CD14-positive monocyte (primary cell): ENCODE results near the gene SPTLC1. TPM values are rescaled to one million over a fixed set of nuclear protein-coding genes. Genes with fewer than 3 reads are reported as not detected.

Source experiments
- DNase-seq, 3 donors: peaks; one replicate each; pipeline ENCODE4 v3.0.0-alpha.2; 2011 to 2022
- H2AFZ ChIP-seq: 2 replicates; pipeline ENCODE4 v1.6.0; 2012; ENCODE audit warnings: mild to moderate bottlenecking, low read depth, low read length, inconsistent platforms; ENCODE audit not compliant: insufficient read depth, poor library complexity, severe bottlenecking
- H3K27ac ChIP-seq, 2 donors: 1 replicate in 1 of 2; 2 replicates in 1 of 2; pipeline ENCODE4 v1.5.1; 2012 to 2013; ENCODE audit warnings: low read length in 2 of 2, control low read depth in 1 of 2, inconsistent platforms in 1 of 2, low read depth in 1 of 2, mild to moderate bottlenecking in 1 of 2
- H3K27me3 ChIP-seq, 2 donors: one replicate each; pipeline versions ENCODE4 v1.6.0 to v1.6.1; 2011 to 2013; ENCODE audit warnings: low read length in 2 of 2; ENCODE audit not compliant: control insufficient read depth in 2 of 2, insufficient read depth in 2 of 2
- H3K36me3 ChIP-seq, 2 donors: replicated peaks in 1 of 2; 1 replicate in 1 of 2; 2 replicates in 1 of 2; pipeline versions ENCODE4 v1.5.1 to v1.6.1; 2012 to 2013; ENCODE audit warnings: low read length in 2 of 2, control low read depth in 1 of 2, inconsistent platforms in 1 of 2, mild to moderate bottlenecking in 1 of 2; ENCODE audit not compliant: insufficient read depth in 2 of 2, control insufficient read depth in 1 of 2
- H3K4me1 ChIP-seq, 2 donors: 1 replicate in 1 of 2; 2 replicates in 1 of 2; pipeline versions ENCODE4 v1.5.1 to v1.6.1; 2012 to 2013; ENCODE audit warnings: low read length in 2 of 2, control low read depth in 1 of 2, inconsistent platforms in 1 of 2, mild to moderate bottlenecking in 1 of 2, moderate library complexity in 1 of 2; ENCODE audit not compliant: insufficient read depth in 2 of 2, control insufficient read depth in 1 of 2
- H3K4me2 ChIP-seq: replicated peaks from 2 replicates; pipeline ENCODE3; 2012; ENCODE audit warnings: low read length, moderate library complexity, mild to moderate bottlenecking; ENCODE audit not compliant: poor library complexity, severe bottlenecking; ENCODE audit errors: extremely low read depth
- H3K4me3 ChIP-seq, 3 experiments: fragments of 200-600 bp in 1 of 3; sonication (generic) in 1 of 3; replicated peaks in 1 of 3; 1 replicate in 2 of 3; 2 replicates in 1 of 3; pipeline ENCODE4 v1.5.1; 2011 to 2013; ENCODE audit warnings: low read length in 3 of 3, mild to moderate bottlenecking in 3 of 3, control low read depth in 2 of 3, low read depth in 2 of 3, inconsistent platforms in 1 of 3, moderate library complexity in 1 of 3
- H3K79me2 ChIP-seq: 2 replicates; pipeline ENCODE4 v1.6.0; 2012; ENCODE audit warnings: mild to moderate bottlenecking, control low read depth, inconsistent platforms, low read length, moderate library complexity; ENCODE audit not compliant: insufficient read depth
- H3K9ac ChIP-seq: 2 replicates; pipeline ENCODE4 v1.6.0; 2017; ENCODE audit warnings: low read length, mild to moderate bottlenecking; ENCODE audit not compliant: insufficient read depth, poor library complexity, severe bottlenecking
- H3K9me3 ChIP-seq, 2 donors: replicated peaks in 1 of 2; 1 replicate in 1 of 2; 2 replicates in 1 of 2; pipeline versions ENCODE4 v1.5.1 to v1.6.1; 2012 to 2013; ENCODE audit warnings: low read length in 2 of 2, control low read depth in 1 of 2; ENCODE audit not compliant: control insufficient read depth in 1 of 2, insufficient read depth in 1 of 2
- H4K20me1 ChIP-seq: 2 replicates; pipeline ENCODE4 v1.6.0; 2012; ENCODE audit warnings: mild to moderate bottlenecking, low read length, control low read depth, moderate library complexity; ENCODE audit not compliant: insufficient read depth
- H3K27ac Mint-ChIP-seq, 7 donors: one replicate each; pipeline ENCODE4 v1.8.0; 2020; ENCODE audit warnings: mild to moderate bottlenecking in 7 of 7, mixed read lengths in 7 of 7, moderate library complexity in 6 of 7, inconsistent platforms in 2 of 7
- H3K27me3 Mint-ChIP-seq, 3 donors: one replicate each; pipeline ENCODE4 v1.8.0; 2021 to 2022; ENCODE audit warnings: low read depth in 3 of 3, mild to moderate bottlenecking in 3 of 3, mixed read lengths in 3 of 3, moderate library complexity in 3 of 3, inconsistent platforms in 1 of 3
- H3K36me3 Mint-ChIP-seq, 2 donors: one replicate each; pipeline ENCODE4 v1.8.0; 2020; ENCODE audit warnings: mixed read lengths in 2 of 2, inconsistent platforms in 1 of 2, mild to moderate bottlenecking in 1 of 2
- H3K4me1 Mint-ChIP-seq: one replicate; pipeline ENCODE4 v1.8.0; 2020; ENCODE audit warnings: mild to moderate bottlenecking, mixed read lengths
- H3K4me3 Mint-ChIP-seq, 2 donors: one replicate each; pipeline ENCODE4 v1.8.0; 2020; ENCODE audit warnings: mild to moderate bottlenecking in 2 of 2, mixed read lengths in 2 of 2, moderate library complexity in 1 of 2
- H3K9me3 Mint-ChIP-seq, 7 donors: one replicate each; pipeline ENCODE4 v1.8.0; 2020 to 2022; ENCODE audit warnings: mixed read lengths in 7 of 7, mild to moderate bottlenecking in 6 of 7, moderate library complexity in 6 of 7, inconsistent platforms in 2 of 7
- WGBS: methylation state at CpG from one replicate; pipeline ENCODE4 v1.1.5; 2013; ENCODE audit warnings: missing lambda C conversion rate; ENCODE audit not compliant: insufficient coverage; 5-methylcytosine and 5-hydroxymethylcytosine counted together
- intact Hi-C, 2 donors: fragments of 100-400 bp; cut with micrococcal nuclease; formaldehyde crosslinking; loops; one replicate each; pipeline versions ENCODE4 v1.15.0 to v1.15.1; 2023
- polyA plus RNA-seq, 3 donors: library from polyadenylated mRNA; depleted of rRNA in 1 of 3; unstranded in 2 of 3; stranded (reverse) in 1 of 3; fragments of 300-500 nt in 2 of 3; fragments of >200 nt in 1 of 3; fragmentation: Illumina TruSeq in 2 of 3; gene quantifications; 1 replicate in 2 of 3; 2 replicates in 1 of 3; pipeline ENCODE4 v1.2.3, GENCODE V29; 2012 to 2021
- TF ChIP-seq, protein P1 (sequence below): fragments of 200-600 bp; IDR thresholded peaks from one replicate; pipeline ENCODE4 v1.8.0; 2022; ENCODE audit warnings: antibody characterized with exemption, mild to moderate bottlenecking

SPTLC1 gene
- polyA plus RNA-seq, 3 donors = 37.4 to 92.4 (median 80.0) TPM

DNA sequence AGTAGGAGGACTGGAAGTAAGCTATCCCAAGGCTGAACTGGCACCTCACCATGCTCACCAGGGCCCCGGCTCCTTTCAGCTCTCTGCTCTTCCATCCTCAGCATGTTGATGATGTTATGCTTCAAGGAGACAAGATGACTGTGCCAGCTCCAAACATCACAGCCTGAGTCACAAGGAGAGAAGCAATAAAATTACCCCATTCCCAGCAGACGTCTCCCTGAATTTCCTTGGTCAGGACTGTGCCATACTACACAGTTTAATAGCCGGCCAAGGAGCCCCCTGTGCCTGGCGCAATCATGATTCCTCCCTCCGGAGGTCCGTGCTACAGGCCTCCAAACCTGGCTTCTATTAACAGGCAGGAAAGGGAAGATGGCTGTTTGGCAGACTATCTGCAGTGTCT, 114.0 kb downstream of the SPTLC1 start:
- peaks cover 4 to 16% (median 5%) of the 10 kb centered on the region in 3 donors for H3K27me3 Mint-ChIP-seq
- Histone ChIP-seq H3K79me2 (no peaks in the 10 kb centered on the region), H3K27me3 (no peaks in the 10 kb centered on the region), H3K9ac (no peak overlapping the region), H4K20me1 (no peaks in the 10 kb centered on the region), H3K36me3 (no peaks in the 10 kb centered on the region), H2AFZ (no peak overlapping the region), H3K4me1 (no peaks in the 10 kb centered on the region), H3K4me3 (no peak overlapping the region), H3K4me2 (no peak overlapping the region), H3K9me3 (peaks cover 0 to 10% of the 10 kb centered on the region in 2 donors), H3K27ac (no peak overlapping the region)
- peak overlapping the region in 1 of 7 donors; percentile 46 for H3K27ac Mint-ChIP-seq
- WGBS = no CpG with 5 or more reads among the region's 6 CpGs
- intact Hi-C loops = no loop called here
- H3K9me3 Mint-ChIP-seq = peaks cover 0 to 14% (median 5%) of the 10 kb centered on the region in 7 donors
- no peak for DNase-seq
- no peak overlapping the region for H3K4me3 Mint-ChIP-seq
- no peaks in the 10 kb centered on the region for H3K36me3 Mint-ChIP-seq
- no peaks in the 10 kb centered on the region for H3K4me1 Mint-ChIP-seq
- TF ChIP-seq, protein P1, sequence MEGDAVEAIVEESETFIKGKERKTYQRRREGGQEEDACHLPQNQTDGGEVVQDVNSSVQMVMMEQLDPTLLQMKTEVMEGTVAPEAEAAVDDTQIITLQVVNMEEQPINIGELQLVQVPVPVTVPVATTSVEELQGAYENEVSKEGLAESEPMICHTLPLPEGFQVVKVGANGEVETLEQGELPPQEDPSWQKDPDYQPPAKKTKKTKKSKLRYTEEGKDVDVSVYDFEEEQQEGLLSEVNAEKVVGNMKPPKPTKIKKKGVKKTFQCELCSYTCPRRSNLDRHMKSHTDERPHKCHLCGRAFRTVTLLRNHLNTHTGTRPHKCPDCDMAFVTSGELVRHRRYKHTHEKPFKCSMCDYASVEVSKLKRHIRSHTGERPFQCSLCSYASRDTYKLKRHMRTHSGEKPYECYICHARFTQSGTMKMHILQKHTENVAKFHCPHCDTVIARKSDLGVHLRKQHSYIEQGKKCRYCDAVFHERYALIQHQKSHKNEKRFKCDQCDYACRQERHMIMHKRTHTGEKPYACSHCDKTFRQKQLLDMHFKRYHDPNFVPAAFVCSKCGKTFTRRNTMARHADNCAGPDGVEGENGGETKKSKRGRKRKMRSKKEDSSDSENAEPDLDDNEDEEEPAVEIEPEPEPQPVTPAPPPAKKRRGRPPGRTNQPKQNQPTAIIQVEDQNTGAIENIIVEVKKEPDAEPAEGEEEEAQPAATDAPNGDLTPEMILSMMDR = no peak

GRCh38 chr9:91995000-91995655, 120.1 kb downstream of the SPTLC1 start:
- Histone ChIP-seq H3K79me2 (no peaks in the 10 kb centered on the region), H3K27ac (no peak overlapping the region), H3K4me2 (no peak overlapping the region), H4K20me1 (no peaks in the 10 kb centered on the region), H3K9ac (no peak overlapping the region), H3K9me3 (no peaks in the 10 kb centered on the region), H3K27me3 (no peaks in the 10 kb centered on the region), H3K4me1 (no peaks in the 10 kb centered on the region), H3K4me3 (no peak overlapping the region), H3K36me3 (no peaks in the 10 kb centered on the region), H2AFZ (no peak overlapping the region)
- Mint-ChIP-seq H3K4me3 (no peak overlapping the region), H3K9me3 (peaks cover 0 to 3% (median 0%) of the 10 kb centered on the region in 7 donors), H3K27ac (peak overlapping the region in 1 of 7 donors; percentile 58), H3K27me3 (peaks cover 5 to 16% (median 9%) of the 10 kb centered on the region in 3 donors), H3K36me3 (no peaks in the 10 kb centered on the region), H3K4me1 (peaks cover 4% of the 10 kb centered on the region)
- WGBS = 10% methylated on average over 6 of the region's 8 CpGs
- DNase-seq = peak in 1 of 3 donors; percentile 7
- TF ChIP-seq, protein P1 = no peak
- intact Hi-C loops = no loop called here
